WI38 (cell line): Measurements from ENCODE around the gene PAPSS1.

ENCODE experiments used
- H3K4me3 ChIP-seq: 2 replicates; pipeline ENCODE4 v1.5.1; 2011; ENCODE audit warnings: low read depth, mild to moderate bottlenecking, control low read depth, low read length
- TF ChIP-seq, protein P1 (sequence below): IDR thresholded peaks from 2 replicates; pipeline ENCODE4 v1.5.1; 2012; ENCODE audit warnings: low read depth, mild to moderate bottlenecking, control low read depth, low read length

PAPSS1 gene

DNA sequence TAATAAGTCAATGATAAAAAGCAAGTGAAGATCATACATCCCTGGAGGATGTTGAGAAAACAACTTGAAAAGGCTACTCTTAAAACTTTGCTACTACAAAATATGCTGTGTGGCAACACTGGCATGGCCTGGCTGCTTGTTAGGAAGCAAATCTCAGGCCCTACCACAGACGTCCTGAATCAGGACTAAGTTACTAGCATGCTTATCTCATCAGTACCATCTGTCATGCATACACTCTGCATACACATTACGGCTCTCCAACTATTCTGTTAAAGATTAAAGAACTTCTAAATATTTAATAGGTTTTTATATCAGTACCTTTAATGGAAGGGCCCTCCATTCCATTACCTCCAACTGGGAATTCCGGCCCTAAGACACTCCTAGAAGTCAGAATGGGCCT lies 8.2 kb downstream of the PAPSS1 start:
- no peak overlapping the region for H3K4me3 ChIP-seq
- TF ChIP-seq, protein P1, sequence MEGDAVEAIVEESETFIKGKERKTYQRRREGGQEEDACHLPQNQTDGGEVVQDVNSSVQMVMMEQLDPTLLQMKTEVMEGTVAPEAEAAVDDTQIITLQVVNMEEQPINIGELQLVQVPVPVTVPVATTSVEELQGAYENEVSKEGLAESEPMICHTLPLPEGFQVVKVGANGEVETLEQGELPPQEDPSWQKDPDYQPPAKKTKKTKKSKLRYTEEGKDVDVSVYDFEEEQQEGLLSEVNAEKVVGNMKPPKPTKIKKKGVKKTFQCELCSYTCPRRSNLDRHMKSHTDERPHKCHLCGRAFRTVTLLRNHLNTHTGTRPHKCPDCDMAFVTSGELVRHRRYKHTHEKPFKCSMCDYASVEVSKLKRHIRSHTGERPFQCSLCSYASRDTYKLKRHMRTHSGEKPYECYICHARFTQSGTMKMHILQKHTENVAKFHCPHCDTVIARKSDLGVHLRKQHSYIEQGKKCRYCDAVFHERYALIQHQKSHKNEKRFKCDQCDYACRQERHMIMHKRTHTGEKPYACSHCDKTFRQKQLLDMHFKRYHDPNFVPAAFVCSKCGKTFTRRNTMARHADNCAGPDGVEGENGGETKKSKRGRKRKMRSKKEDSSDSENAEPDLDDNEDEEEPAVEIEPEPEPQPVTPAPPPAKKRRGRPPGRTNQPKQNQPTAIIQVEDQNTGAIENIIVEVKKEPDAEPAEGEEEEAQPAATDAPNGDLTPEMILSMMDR = no peak

DNA sequence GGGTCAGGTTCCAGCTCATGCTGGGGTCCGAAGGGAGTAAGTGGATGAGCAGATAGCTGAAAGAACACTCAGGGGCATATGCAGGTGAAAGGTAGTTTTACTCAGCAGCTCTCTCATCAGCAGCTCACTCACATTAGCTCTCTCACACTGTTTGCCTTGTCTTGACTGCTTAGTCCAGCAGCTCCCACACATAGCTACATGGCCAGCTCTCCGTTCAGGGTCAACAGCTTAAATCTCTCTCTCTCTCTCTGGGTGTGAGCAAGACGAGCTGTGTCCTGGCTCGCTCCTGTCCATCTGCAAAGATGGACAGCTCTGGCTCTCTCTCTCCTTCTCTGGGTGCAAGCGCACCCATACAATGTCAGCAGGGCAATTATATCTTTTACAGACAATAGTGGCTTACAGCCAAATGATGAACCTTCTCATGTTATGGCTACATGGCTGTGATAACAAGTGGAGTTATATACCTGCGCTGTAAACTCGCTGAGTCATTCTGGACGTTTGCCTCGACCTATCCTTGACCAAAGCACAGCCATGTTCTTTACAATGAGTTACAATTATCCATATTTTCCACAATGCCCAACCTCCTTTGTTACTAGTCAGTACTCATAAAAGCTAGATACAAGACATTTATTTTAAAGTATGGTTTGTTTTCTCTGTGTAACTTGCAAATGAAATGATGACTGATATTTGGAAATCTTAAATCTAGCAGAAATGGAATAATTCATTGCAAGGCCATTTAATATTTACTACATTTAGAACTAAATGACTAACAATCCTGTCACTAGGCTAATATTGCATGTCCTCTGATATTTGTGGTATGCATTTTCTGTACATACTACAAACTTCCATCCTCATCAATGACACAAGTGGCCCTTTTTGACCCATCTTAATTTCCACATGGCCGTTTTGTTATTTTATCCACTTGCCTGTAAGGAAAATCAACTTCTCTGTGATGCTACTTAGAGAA lies 9.3 kb downstream of the PAPSS1 start:
- TF ChIP-seq, protein P1 = no peak
- H3K4me3 ChIP-seq = no peak overlapping the region

DNA sequence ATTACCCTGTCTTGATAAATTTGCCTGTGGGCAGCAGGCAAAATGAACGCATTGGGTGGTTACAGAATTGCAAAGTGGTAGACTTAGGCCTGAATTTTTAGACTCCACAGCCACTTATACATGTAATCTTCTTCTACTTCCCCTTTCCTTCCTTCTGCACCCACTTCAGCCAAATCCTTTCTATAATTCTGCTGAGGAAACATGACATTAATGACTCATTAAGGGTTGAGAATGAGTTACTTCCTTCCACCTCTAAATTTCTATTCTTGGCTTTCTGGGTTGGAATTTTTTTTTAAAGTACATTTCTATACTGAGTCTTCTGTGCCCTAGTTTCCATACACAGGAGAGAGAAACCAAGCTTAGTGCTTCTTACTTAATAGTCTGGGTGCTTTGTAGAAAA lies 10.1 kb downstream of the PAPSS1 start:
- no peak overlapping the region for H3K4me3 ChIP-seq
- TF ChIP-seq, protein P1 = no peak

DNA sequence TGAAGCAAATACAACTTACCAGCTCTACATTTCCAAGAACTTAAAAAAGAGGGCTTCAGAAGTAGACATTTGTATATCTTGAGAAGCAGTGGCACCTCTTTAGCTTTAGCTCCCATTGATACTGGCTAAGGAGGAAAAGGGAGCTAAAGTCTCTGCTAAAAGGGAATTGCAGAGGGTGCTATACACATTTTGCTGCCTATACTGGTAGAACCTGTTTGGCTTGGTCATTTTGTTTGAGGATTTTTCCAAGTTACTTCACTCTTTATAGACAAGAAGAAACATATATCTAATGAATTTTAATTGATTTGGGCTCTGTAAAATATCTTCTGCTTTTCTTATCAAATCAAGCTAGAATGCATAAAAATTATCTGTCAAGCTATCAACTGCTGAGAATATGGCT lies 11.8 kb downstream of the PAPSS1 start:
- TF ChIP-seq, protein P1 = no peak
- H3K4me3 ChIP-seq = no peak overlapping the region

DNA sequence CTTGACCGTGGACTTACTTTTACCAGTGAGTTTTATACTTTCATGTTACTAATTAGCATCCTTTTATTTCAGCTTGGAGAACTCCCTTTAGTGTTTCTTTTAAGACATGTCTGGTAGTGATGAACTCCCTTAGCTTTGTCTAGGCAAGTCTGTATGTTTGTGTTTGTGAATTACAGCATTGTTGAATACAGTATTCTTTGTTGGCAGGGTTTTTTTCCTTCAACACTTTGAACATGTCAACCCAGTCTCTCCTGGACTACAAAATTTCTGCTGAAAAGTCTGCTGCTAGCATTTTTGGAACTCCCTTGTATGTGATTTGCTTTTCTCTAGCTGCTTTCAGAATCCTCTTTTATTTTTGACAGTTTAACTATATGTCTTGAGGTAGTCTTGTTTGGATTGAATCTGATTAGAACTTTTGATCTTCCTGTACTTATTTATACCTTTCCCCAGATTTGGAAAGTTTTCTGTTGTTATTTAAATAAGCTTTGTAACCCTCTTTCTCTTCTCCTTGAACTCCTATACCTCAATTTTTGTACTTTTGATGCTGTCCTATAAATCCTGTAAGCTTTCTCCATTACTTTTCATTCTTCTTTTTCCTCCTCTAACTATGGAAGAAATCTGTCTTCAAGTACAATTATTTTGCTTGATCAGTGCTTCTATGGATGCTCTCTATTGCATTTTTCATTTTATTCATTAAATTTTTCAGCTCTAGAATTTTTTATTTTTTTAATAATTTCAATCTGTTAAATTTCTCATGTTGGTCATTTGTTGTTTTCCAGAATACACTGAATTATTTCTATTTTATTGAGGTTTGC lies 14.1 kb downstream of the PAPSS1 start:
- TF ChIP-seq, protein P1 = no peak
- H3K4me3 ChIP-seq = no peak overlapping the region

DNA sequence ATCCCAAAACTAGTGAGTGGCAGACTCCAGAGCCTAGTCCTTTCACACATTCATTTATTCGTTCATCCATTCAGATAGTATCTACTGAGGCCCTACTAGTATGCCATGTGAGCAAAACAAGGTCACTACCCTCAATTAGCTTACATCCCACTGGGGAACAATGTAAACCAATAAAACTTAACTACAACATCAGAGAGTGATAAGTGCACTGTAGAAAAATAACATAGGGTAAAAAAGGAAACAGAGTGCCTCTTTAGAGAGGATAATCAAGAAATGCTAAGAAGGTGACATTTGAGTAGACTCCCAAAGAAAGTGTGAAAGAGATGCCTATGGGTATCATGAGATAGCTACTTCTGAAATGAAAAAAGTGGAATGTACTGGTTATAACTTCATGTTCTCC lies 18.5 kb downstream of the PAPSS1 start:
- TF ChIP-seq, protein P1 = no peak

More for the DNA sequence above, 18.5 kb downstream of the PAPSS1 start:
- H3K4me3 ChIP-seq = no peak overlapping the region
